SK-N-MC (cell line): ENCODE data around the gene PTPN18.

Source experiments
- EZH2 ChIP-seq: fragments of 200-600 bp; sonication (generic); IDR thresholded peaks from one replicate; pipeline ENCODE4 v1.6.1; 2017; ENCODE audit warnings: antibody characterized with exemption
- FOXP2 ChIP-seq: optimal IDR thresholded peaks from 2 replicates; pipeline ENCODE3; 2011; ENCODE audit warnings: mild to moderate bottlenecking, moderate library complexity; ENCODE audit not compliant: insufficient read depth; ENCODE audit errors: extremely low read length, control extremely low read depth
- POLR2AphosphoS5 ChIP-seq: IDR thresholded peaks from 2 replicates; pipeline ENCODE4 v1.6.1; 2012; ENCODE audit warnings: mild to moderate bottlenecking, low read depth, low read length, borderline replicate concordance

DNA sequence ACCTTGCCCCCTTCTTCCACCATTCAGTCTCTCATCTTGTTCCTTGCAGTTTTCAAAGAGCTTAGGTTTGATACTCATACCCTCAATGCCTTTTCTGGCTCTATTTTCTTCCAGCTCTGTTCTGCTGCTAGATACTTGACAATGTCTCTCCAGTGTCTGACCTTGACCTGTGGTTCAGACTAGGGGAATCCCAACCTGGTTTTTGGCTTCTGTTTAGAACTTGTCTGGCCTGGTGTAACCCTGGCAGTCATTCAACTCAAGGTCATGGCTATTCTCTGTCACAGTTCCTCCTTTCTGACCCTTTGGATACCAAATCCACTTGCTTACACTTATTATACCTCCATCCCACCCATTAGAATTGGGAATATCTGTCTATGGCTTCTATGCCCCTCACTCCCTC lies 45.0 kb upstream of the PTPN18 start:
- TF ChIP-seq POLR2AphosphoS5 (no peak), EZH2 (no peak), FOXP2 (no peak)
